ENCODE data around the gene FAAP100.
"Not testable (repeated sequence)": the region's sequence is repeated elsewhere in the genome, so short reads cannot be mapped to it uniquely, and the experiment has no call there.

Gene FAAP100

GRCh38 chr17:81552244-81553017 lies at the start of gene FAAP100:
Gene FAAP100, minus strand, starts transcription at chr17:81552353. Its CDS starts 23 bp downstream, at chr17:81552330.
- Mint-ChIP-seq H3K4me1 (peaks cover 44% of the 10 kb centered on the region), H3K27ac (peak within 1 kb of the TSS; percentile 69 to 95), H3K9me3 (no peaks in the 10 kb centered on the region), H3K4me3 (peak within 1 kb of the TSS; percentile 96 to 98), H3K27me3 (no peaks in the 10 kb centered on the region)
- DNase-seq (peak; percentile 88 to 93), ATAC-seq (peak; percentile 75)

- Mint-ChIP-seq H3K4me1 (peaks cover 7% of the 10 kb centered on the region), H3K4me3 (no peak overlapping the region), H3K27me3 (no peaks in the 10 kb centered on the region), H3K27ac (peak overlapping the region in 1 of 2 donors; percentile 27), H3K9me3 (no peaks in the 10 kb centered on the region)
- peak; percentile 90 for ATAC-seq
- peak; percentile 28 to 42 for DNase-seq
Measured at GRCh38 chr17:81601525-81602120, 49.5 kb upstream of the FAAP100 start.

- ATAC-seq (no peak), DNase-seq (no peak)
- H3K27me3 Mint-ChIP-seq = no peaks in the 10 kb centered on the region
- H3K9me3 Mint-ChIP-seq = no peaks in the 10 kb centered on the region
- no peak overlapping the region for H3K27ac Mint-ChIP-seq
- H3K4me1 Mint-ChIP-seq = peaks cover 7% of the 10 kb centered on the region
- H3K4me3 Mint-ChIP-seq = no peak overlapping the region
Measured at GRCh38 chr17:81599719-81600486, 47.8 kb upstream of the FAAP100 start.

GRCh38 chr17:81593105-81593871 lies 41.1 kb upstream of the FAAP100 start:
- Mint-ChIP-seq H3K9me3 (no peaks in the 10 kb centered on the region), H3K4me1 (no peaks in the 10 kb centered on the region), H3K27me3 (no peaks in the 10 kb centered on the region), H3K27ac (peak overlapping the region in 1 of 2 donors; percentile 19), H3K4me3 (no peak overlapping the region)
- ATAC-seq (no peak), DNase-seq (no peak)

GRCh38 chr17:81591971-81592370 lies 39.8 kb upstream of the FAAP100 start:
- no peaks in the 10 kb centered on the region for H3K9me3 Mint-ChIP-seq
- no peak overlapping the region for H3K27ac Mint-ChIP-seq
- ATAC-seq (no peak), DNase-seq (no peak)
- no peaks in the 10 kb centered on the region for H3K4me1 Mint-ChIP-seq
- H3K27me3 Mint-ChIP-seq = no peaks in the 10 kb centered on the region
- no peak overlapping the region for H3K4me3 Mint-ChIP-seq

- Mint-ChIP-seq H3K9me3 (no peaks in the 10 kb centered on the region), H3K27ac (no peak overlapping the region), H3K4me3 (no peak overlapping the region), H3K27me3 (no peaks in the 10 kb centered on the region), H3K4me1 (no peaks in the 10 kb centered on the region)
- no peak for DNase-seq
- ATAC-seq = no peak
Measured at GRCh38 chr17:81590121-81590520, 38.0 kb upstream of the FAAP100 start.

- DNase-seq = no peak
- Mint-ChIP-seq H3K9me3 (no peaks in the 10 kb centered on the region), H3K27me3 (no peaks in the 10 kb centered on the region), H3K4me1 (no peaks in the 10 kb centered on the region), H3K4me3 (no peak overlapping the region), H3K27ac (peak overlapping the region in 1 of 2 donors; percentile 67)
- ATAC-seq = no peak
Measured at GRCh38 chr17:81589612-81590011, 37.5 kb upstream of the FAAP100 start.

- H3K27me3 Mint-ChIP-seq = no peaks in the 10 kb centered on the region
- ATAC-seq (no peak), DNase-seq (no peak)
- H3K4me3 Mint-ChIP-seq = no peak overlapping the region
- no peaks in the 10 kb centered on the region for H3K9me3 Mint-ChIP-seq
- no peaks in the 10 kb centered on the region for H3K4me1 Mint-ChIP-seq
- H3K27ac Mint-ChIP-seq = peak overlapping the region in 1 of 2 donors; percentile 37
Measured at GRCh38 chr17:81586096-81586495, 33.9 kb upstream of the FAAP100 start.

GRCh38 chr17:81584771-81585170 lies 32.6 kb upstream of the FAAP100 start:
- H3K9me3 Mint-ChIP-seq, H3K27me3 Mint-ChIP-seq, H3K27ac Mint-ChIP-seq, H3K4me3 Mint-ChIP-seq, ATAC-seq, DNase-seq: not testable (repeated sequence)
- peaks cover 11% of the 10 kb centered on the region for H3K4me1 Mint-ChIP-seq

- H3K4me3 Mint-ChIP-seq = no peak overlapping the region
- H3K27ac Mint-ChIP-seq = peak overlapping the region; percentile 34 to 87
- DNase-seq (no peak), ATAC-seq (no peak)
- H3K9me3 Mint-ChIP-seq = no peaks in the 10 kb centered on the region
- H3K4me1 Mint-ChIP-seq = peaks cover 18% of the 10 kb centered on the region
- H3K27me3 Mint-ChIP-seq = no peaks in the 10 kb centered on the region
Measured at GRCh38 chr17:81583589-81584342, 31.6 kb upstream of the FAAP100 start.

GRCh38 chr17:81582749-81583148 lies 30.6 kb upstream of the FAAP100 start:
- ATAC-seq (no peak), DNase-seq (no peak)
- Mint-ChIP-seq H3K4me3 (no peak overlapping the region), H3K27ac (no peak overlapping the region), H3K27me3 (no peaks in the 10 kb centered on the region), H3K4me1 (peaks cover 27% of the 10 kb centered on the region), H3K9me3 (no peaks in the 10 kb centered on the region)

- H3K4me1 Mint-ChIP-seq = peaks cover 31% of the 10 kb centered on the region
- ATAC-seq (no peak), DNase-seq (no peak)
- no peaks in the 10 kb centered on the region for H3K27me3 Mint-ChIP-seq
- no peaks in the 10 kb centered on the region for H3K9me3 Mint-ChIP-seq
- H3K4me3 Mint-ChIP-seq = no peak overlapping the region
- no peak overlapping the region for H3K27ac Mint-ChIP-seq
Measured at GRCh38 chr17:81582341-81582740, 30.2 kb upstream of the FAAP100 start.

- H3K27ac Mint-ChIP-seq = no peak overlapping the region
Measured at GRCh38 chr17:81581758-81582157, 29.6 kb upstream of the FAAP100 start.

GRCh38 chr17:81580481-81580880 lies 28.3 kb upstream of the FAAP100 start:
- Mint-ChIP-seq H3K9me3 (no peaks in the 10 kb centered on the region), H3K4me3 (no peak overlapping the region), H3K27me3 (no peaks in the 10 kb centered on the region), H3K4me1 (peaks cover 31% of the 10 kb centered on the region), H3K27ac (no peak overlapping the region)
- DNase-seq = no peak
- no peak for ATAC-seq

More at GRCh38 chr17:81581758-81582157, 29.6 kb upstream of the FAAP100 start:
- ATAC-seq (no peak), DNase-seq (no peak)
- H3K4me3 Mint-ChIP-seq = no peak overlapping the region
- H3K27me3 Mint-ChIP-seq = no peaks in the 10 kb centered on the region
- H3K4me1 Mint-ChIP-seq = peaks cover 31% of the 10 kb centered on the region
- no peaks in the 10 kb centered on the region for H3K9me3 Mint-ChIP-seq
